HG03139 (cell line): Measurements from ENCODE around the gene INF2.

Source experiments
- ATAC-seq: cut with Tn5 transposase; IDR thresholded peaks from one replicate; pipeline ENCODE4 v1.9.1; 2021; ENCODE audit not compliant: unreplicated experiment

Gene INF2

DNA sequence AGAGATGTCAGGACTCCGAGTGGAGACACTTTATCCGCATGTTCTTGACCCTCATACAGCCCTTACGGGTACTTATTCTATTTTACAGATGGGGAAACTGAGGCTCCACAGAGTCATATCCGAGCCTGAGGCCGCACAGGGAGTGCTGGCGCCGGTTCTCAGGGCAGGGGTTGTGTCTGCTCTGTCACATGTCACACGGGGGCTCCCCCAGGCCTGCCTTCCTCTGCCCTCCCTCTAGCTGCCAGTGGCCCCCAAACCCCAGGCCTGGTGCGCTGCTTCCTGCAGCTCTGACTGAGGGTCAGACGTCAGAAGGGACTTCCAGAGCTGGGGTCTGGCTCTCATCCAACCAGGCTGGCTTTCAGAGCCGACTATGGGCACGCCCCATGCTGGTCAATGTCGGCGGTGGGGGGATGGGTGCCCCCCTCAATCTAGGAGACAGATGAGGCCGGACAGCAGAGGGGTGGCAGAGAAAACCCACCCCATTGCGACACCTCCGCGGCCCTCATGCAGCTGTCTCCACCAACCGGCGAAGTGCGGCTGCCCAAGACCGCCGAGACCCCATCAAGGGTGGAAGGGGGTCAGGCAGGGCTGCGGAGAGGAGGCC, 811 bp upstream of the INF2 start:
- ATAC-seq: no peak

DNA sequence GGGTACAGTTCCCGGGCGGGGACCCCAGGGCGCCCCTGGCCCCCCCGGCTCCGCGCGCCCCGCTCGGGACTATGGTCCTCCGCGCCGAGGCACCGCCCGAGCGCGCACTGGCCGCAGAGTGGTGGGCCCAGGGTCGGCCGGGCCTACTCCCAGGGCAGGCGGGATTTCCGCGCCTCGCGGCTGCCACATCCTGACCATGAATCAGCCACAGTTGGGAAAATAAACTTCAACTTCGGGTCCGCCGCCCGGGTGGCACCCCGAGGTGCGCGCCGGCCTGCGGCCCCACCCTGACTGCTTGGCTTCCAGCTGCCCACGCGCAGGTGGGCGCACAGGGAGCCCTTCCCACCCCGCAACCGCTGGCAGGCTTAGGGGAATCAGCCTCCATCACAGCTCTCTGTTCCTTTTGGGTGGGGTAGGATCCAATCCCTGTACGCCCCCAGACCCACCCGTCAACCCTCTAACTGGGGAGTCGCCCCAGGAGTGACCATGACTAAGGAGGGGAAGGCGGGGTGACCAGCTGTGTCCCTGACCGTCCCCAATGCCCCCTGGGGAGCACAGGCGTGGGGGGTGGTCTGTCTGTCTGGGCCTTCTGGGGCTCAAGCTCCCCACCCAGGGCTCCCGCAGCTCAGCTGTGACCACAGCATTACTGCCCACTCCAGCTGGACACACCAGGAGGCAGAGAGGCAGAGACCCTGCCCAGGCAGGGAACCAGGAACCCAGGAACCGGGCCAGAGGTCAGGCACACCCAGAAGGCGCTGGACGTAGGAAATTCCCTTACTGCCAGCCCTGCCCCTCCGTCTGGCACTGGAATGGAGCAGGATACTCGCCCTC, 678 bp downstream of the INF2 start:
- no peak for ATAC-seq

DNA sequence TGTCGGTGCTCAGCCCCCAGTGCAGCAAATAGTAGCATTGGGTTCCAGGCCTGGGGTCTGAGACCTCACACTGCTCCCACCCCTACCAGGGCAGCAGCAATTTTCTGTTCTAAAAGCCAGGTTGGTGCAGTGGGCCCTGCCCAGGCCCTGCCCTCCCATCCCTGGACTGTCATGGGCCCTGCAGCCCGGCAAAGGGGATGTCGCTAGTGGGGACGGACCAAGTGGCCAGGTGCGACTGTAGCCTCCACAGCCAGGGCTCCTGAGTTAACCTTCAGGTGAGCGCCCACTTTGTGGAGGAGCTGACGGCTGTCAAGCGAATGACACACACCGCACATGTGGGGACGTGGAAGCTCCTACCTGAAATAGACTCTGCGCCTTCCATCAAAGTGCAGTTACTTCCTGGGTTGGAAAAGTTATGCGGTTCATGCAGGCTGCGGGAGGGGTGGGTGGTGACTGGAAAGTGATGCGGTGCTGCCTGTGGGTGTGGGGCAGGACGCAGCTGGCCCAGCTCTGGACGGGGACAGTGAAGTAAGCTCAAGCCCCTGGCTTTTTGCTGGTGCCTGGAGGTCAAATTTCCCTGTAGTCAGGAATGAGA, 1.5 kb downstream of the INF2 start:
- no peak for ATAC-seq

DNA sequence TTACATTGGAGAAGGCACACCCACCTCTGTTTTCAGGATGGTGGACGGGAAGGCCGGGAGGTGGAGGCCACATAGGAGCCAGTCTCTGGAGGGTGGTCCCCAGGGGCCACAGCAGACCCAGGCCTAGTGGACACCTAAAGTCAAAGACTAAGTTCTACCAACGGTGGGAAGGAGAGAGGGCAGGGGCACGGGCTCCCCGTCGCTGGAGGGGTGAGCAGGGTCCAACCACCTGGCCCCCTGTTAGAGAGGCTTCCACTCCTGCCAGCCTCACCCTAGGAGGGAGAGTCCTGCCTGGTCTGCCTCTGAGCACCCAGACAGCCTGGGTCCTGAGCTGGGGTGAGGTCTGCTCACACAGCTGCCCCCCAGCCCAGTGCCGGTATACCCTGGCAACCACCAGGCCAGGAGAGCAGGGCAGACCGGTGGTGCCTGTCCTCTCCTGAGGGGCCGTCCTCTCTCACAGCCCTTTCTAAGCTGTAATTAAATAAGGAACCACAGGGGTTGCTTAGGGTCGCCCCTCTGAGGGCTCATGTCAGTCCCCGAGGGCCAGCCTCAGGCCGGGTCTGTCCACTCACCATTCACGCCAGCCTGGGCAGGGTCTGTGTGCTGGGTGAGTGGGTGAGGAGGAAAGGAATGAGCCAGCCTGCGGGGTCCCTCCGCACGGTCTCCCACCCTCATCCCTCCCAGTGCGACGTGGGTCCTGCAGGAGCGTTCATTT, 2.3 kb downstream of the INF2 start:
- no peak for ATAC-seq

DNA sequence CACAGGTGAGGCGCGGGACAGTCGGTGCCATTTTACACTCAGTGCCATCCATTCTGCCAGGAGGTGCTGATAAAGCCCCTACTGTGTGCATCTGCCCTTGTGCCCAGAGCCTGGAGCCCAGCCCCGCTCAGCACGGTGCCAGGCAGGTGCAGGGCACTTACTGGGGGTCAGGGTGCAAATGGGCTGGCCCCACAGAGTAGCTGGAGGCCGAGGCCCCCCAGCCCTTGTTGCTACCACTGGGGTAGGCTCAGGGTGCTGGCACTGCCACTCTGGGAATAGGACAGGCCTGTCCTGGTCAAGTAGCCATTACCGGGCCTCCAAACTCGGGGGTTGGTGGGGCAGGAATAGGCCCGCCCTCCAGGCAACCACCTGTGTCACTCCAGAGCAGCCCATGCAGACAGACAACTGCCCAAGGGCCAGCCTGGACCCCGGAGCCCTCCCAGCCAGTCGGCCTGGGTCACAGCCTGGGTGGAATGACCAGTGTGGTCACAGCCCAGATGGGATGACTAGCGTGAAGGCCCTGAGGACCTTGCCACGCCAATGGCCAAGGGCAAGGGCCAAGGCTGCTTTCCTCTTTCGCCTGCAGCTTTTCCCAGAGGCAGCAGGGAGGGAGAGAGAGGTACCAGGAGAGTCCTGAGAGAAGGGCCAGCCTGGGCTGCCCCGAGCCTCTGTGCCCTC, 3.0 kb downstream of the INF2 start:
- ATAC-seq: no peak

DNA sequence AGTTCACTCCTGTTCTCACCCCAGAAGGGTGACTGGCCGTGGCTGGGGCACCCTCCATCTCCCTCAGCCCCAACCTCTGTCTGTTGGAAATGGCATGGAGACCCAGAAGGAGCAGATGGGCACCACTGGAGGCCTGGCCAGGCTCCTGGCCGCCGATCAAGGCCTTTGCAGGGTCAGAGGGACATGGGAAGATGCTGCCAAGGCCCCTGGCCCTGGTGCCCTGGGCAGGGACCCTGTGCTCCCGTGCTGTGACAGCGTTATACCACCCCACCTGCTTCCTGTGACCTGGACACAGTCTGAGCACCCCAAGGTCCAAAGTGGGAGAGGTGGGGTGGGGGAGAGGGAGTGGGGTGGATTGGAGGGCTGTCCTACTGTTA, 3.5 kb downstream of the INF2 start:
- ATAC-seq: no peak

DNA sequence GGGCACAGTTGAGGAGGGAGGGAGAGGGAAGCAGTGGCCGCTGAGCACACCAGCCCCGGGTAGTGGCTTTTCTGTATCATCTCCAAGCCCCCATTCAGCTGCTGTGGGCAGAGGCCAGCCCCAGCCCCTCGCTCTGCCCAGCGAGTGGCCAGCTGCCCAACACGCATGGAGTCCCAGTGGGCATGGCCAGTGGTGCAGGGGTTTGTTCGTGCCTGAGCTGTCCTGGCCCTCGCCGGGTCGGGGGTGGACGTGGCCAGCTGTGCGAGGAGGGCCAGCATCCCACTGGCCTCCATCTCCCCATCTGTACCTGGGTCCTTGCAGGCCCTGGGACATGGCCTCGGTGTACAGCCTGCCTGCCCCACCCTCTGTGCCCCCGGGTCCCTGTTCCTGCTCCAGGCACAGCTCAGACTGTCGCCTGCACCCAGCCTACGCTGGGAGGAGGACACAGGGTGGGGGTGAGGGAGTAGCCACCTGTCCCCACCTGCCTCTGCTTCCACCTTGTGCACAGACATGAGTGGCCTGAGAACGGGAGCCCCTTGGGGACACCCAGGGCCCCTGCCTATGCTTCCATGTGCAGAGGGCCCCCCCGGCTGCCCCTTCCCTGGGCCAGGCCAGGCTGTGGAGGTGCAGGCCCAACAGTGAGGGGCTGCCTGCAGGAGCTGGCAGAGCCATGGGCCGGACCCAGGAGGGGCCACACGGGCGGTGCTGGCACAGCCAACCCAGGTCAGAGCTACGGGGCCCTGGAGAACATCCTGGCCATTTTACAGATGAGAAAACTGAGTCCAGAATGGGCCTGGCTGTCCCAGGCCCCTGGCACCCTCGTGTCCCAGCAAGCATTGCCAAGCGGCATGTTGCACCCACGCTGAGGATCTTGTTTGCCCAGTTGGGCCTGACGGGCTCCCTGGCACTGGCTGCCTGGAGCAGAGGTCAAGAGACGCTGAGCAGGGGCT, 4.3 kb downstream of the INF2 start:
- no peak for ATAC-seq

DNA sequence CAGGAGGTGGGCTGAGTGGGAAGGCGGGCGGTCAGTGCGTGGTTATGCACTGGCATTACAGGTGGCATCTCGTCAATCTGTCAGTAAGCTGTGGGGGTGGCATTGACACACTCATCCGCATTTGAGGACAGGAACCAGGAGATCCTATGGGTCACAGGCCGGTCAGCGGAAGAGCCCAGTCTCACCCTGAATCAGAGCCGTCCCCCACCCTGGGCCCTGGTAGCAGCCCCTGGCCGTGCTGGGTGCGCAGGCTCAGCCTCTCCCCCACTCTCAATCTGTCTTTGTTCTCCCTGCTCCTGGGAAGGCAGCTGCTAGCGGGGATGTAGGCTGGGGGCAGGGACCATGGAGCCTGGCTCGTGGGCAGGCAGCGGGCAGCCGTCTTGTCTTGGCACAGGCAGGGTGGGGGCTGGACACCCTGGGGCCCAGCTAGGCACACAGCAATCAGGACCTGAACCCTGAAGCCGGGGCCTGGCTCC, 5.1 kb downstream of the INF2 start:
- ATAC-seq: no peak

DNA sequence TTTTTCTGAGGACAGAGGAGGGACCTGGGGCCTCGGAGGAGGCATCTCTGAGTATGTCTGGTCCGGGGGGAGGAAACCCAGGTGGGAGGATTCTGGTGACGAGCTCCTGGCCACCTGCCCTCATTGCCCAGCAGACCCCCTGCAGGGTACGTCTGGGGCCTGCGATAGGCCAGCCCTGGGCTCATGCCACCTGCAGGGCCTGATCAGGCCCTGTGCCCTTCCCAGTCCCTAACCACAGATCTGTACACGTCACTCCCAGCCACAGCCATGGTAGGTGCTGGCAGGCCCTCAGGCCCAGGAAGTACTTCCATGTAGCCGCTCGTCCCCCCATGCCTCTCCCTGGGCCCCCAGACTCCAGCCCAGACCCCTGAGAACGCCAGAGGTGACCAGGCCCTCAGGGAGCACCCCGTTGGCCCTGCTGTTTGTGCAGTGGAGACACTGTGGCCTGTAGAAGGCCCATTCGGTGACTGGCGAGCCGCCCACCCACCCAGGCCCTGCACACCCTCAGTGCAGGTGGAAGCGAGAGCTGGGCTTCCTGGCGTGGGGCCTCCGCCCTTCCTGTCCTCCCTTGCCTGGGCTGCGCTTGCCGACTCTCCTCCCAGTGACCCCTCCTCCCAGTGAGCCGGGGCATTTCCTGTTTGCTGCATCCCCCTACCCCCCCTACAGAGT, 5.7 kb downstream of the INF2 start:
- no peak for ATAC-seq

DNA sequence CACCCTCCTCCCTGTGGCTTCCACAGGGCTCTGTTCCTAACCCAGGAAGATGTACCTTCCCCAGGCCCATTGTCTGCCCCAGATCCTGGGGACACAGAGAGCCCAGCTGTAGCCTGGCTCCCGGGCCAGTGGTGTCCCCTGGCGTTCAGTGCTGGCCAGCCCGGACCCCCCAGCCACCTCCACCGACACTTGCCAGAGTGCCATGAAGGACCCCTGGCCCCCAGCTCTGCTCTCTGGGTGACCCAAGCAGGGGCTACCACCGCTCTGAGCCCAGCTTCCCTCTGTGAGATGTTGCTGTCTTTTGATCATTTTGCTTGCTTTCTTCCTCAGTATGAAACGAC, 6.2 kb downstream of the INF2 start:
- ATAC-seq: no peak

DNA sequence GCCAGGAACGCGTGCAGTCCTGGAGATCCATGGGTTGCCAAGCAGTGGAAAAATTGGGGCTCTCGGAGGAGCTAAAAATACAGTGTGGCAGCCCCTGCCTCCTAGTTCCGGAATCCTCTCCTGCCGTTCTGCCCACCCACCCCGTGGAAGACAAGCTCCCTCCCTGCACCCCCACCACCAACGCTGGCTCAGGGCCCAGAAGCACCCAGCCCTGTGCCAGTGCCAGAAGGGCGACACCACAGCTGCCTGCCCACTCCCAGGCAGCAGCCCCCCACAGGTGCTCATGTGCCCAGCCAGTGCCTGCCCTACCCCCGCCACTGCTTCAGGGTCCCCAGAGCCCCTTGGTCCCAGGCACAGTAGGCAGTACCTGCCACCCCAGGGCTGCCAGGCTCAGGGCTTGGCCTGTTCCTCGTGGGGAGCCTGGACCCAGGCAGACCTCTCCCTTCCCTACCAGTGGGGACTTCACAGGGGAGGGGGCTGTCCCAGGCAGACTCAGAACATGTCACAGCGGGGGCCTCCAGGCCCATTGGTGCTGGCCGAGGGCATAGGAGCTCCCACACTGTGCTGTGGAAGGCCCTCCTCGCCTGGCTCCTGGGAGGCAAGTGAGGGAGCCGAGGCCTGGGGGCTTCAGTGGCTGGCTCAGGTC, 7.4 kb downstream of the INF2 start:
- no peak for ATAC-seq

DNA sequence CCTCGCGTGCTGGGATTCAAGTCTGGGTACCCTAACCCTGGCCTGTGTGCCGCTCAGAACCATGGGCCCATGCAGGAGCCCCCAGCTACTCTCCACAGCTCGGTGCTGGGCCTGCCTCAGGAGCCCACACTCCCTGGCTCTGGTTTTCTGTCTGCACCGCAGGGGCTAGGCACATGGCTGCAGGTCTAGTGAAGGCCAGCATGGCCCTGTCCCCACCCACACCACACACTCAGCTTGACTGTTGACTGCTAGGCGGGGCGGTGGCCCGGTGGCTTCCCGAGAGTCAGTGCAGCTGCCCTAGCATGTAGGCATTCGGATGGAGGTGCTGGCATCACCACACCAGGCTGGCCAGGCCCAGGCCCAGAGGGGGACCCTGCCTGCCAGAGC, 7.9 kb downstream of the INF2 start:
- no peak for ATAC-seq

DNA sequence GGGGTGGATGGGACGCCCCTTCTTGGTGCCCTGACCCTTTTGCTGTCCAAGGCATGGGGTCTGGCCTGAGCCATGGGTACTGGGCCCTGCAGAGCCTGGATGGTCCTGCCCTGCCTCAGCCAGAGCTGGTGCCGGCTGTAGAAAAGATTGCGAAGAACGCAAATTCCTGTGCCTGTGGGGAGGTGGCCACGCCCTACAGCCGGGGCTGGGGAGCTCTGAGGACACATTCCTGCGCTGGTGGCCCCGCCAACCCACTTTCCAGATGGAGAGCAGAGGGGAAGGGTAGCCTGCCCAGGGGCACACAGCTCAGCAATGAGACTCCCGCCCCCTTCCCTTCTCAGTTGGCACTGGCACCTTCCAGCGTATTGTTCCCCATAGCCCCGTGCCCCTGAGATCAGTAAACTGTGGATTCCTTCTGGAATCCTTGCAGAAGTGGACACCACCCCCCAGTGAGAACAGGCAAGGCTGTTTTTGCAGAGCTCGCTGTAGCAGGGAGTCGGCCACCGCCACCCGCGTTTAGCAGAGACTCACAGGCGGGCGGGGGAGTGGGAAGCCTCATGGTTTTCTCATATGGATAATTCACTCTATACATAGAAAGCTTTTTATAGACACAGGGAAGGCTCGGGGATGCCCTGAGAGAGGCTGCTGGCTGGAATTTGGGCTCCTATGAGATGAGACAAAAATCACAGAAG, 8.6 kb downstream of the INF2 start:
- ATAC-seq: no peak

DNA sequence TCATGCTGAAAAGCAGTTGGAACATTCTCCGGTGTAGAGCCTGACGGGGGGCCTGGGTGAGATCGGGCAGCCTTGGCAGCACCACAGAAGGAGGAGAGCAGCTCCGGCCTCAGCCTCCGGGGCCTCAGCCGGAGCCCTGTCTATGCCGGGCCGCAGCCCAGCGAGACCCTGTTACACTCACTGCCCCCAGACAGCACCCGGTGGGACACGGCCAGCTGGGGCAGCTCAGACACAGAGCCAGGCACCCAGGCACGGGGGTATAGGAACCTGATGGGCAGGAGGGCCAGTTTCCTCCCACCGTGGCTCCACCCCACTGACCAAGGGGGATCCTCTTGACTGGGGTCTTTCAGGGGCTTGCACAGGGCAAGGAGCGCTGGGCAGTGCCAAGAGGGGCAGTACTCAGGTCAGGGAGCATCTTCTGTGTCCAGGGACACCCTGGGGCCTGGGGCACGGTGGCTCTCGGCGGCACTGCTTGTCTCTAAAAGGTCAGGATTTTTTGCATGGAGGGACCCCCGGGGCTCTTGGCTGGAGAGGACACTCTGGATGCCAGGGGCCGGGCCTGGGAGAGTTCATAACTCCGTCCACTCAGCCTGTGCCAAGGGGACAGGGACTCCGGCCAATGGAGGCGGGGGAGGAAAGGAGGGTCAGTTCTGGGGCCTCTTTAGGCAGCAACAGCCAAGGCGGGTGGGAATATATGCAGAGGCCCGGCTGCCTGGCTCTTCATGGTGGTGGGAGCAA, 9.4 kb downstream of the INF2 start:
- no peak for ATAC-seq

DNA sequence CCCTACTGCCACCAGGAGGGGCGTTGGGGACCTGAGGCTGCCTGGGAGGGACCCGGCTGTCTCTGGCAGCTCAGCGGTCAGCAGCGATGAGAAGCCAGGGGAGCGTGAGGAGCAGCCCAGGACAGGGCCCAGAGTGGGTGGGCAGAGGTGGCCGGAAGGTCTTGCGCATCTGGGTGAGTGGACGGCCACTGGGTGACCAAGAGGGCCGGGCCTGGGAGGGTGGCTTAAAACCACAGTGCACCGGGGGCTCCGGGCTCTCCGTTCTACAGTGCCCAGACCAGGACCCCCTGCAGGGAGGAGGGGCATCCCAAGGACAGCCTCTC, 10.0 kb downstream of the INF2 start:
- no peak for ATAC-seq

DNA sequence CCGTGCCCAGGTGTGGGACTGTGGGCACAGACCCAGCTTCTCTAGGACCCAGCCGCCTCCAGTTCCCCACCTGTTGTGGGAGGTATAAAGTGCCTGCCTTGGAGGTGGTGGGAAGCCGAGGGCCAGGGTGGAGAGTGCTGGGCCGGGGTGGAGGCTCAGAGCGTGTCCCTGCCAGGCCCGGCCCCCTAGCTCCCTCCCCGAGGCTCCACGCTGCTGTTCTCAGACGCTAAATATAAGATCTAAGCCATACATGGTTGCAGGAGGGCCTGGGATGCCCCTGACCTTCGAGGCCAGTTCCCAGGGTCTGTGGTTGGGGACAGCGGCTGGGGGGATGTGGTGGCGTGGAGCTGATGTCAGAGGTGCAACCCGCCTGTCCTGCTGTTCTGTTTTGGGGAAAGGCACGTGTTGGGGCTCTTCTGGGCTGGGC, 10.8 kb downstream of the INF2 start:
- ATAC-seq: no peak

DNA sequence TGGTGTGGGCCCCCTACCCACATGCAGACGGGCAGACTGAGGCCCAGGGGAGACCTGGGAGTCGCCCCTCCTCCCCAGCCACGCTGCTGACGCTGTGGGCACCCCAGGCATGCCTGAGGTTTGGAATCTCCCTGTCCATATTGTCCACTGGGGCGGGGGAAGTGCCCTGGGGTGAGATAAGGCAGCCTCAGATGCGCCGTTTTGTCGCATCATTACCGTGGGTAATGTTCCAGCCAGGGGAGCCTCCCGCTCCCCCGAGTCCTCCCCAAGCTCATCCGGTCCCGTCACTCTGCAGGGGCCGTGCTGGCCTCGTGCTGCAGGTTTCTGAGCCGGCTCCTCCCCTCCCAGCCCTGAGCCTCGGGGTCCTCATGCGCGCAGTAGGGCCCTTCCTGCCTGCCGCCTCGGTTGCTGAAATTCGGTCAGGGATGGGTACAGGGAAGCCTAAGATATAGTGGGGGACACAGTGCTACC, 11.4 kb downstream of the INF2 start:
- ATAC-seq: no peak
